Astrocyte (in vitro differentiated cells and primary cell): ENCODE results near the gene SMIM44.

Experiments used
- CTCF ChIP-seq: IDR thresholded peaks from 2 replicates; pipeline ENCODE4 v1.5.1; 2011; ENCODE audit warnings: low read depth, mild to moderate bottlenecking, inconsistent platforms, low read length, moderate library complexity; ENCODE audit not compliant: insufficient read depth
- EZH2 ChIP-seq: IDR thresholded peaks from 2 replicates; pipeline ENCODE4 v1.6.1; 2012; ENCODE audit warnings: mild to moderate bottlenecking, low read length, inconsistent platforms; ENCODE audit not compliant: insufficient read depth

- TF ChIP-seq CTCF (no peak), EZH2 (no peak)
Measured at GRCh38 chr19:3474010-3474409, 9.2 kb downstream of the SMIM44 start.
